COLO829 (cell line): ENCODE results near the gene CORT.
A peak's percentile ranks its signal among the peaks of the same experiment; 100 is the strongest.
"Not testable (repeated sequence)": the region's sequence is repeated elsewhere in the genome, so short reads cannot be mapped to it uniquely, and the experiment has no call there.

Experiments
- DNase-seq: peaks from one replicate; pipeline ENCODE4 v3.0.0; 2012; ENCODE audit warnings: low spot score

The CORT gene, protein sequence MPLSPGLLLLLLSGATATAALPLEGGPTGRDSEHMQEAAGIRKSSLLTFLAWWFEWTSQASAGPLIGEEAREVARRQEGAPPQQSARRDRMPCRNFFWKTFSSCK

DNA sequence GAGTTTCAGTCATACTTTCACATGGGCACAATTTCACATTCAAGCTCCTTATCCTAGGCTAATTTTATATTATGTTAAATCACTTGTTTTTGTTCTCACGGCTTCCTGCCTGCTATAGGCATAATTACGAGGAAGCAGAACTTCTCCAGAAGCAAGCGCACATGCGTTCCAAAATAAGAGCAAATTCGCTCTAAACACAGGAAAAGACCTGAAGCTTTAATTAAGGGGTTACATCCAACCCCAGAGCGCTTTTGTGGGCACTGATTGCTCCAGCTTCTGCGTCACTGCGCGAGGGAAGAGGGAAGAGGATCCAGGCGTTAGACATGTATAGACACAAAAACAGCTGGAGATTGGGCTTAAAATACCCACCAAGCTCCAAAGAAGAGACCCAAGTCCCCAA is at the start of gene CORT:
Gene CORT, plus strand, starts transcription at position 281 of the 400 bp plus-strand sequence. CDS start 193 bp downstream, outside the sequence.
- no peak for DNase-seq

DNA sequence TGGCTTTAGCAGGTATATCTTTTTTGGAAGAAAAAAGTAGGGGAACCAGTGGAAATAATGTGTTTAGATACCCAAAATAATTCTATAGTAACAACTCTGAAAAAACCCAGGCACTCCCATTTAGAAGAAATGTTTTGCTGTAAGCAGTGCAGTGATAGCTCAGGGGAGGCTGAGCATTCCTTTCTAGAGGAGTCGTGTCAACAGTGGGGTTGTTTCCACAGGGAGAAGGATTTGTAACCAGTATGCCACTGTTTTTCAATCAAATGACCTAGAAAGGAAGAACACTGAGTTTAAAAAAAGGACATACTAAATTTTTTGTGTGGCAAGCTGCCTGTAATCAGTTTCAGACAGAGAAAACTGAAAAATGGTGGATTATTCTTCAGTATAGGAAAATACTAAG is 48.5 kb upstream of the CORT start:
- no peak for DNase-seq

GRCh38 chr1:10402729-10403274 is 47.0 kb upstream of the CORT start:
- no peak for DNase-seq

GRCh38 chr1:10407201-10407600 is 42.6 kb upstream of the CORT start:
- no peak for DNase-seq

GRCh38 chr1:10415211-10415930 is 34.5 kb upstream of the CORT start:
- DNase-seq: no peak

DNA sequence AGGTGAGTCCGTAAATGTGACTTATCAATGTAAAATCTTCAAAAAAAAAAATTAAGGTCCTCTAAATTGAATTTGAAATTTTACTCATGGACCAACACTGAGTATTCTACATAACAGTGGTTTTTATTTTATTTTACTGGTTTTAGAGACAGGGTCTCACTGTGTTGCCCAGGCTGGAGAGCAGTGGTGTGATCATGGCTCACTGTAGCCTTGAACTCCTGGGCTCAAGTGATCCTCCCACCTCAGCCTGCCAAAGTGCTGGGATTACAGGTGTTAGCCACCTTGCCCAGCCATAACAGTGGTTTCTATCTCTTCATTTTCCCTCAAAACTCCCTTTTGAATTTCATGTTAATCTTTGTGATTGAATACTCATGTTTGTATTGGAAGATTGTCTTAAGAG is 33.9 kb upstream of the CORT start:
- not testable (repeated sequence) for DNase-seq

- not testable (repeated sequence) for DNase-seq
These were observed 31.1 kb upstream of the CORT start for GRCh38 chr1:10418741-10419140.

GRCh38 chr1:10419351-10419750 is 30.5 kb upstream of the CORT start:
- DNase-seq: no peak

DNA sequence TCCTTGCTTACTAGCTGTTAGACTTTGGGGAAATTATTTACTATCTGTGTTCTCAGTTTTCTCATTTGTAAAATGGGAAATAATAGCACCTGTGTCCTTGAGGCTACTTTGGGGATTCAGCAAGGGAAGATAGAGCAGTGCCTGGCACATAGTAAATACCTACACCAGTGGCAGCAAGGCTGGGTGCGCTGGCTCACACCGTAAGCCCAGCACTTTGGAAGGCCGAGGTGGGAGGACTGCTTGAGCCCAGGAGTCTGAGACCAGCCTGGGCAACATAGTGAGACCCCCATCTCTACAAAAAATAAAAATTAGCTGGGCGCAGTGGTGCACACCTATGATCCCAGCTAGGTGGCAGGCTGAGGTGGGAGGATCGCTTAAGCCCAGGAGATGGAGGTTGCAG is 28.2 kb upstream of the CORT start:
- DNase-seq: no peak

- DNase-seq: no peak
These were observed 25.8 kb upstream of the CORT start for GRCh38 chr1:10424034-10424433.

GRCh38 chr1:10424651-10425050 is 25.2 kb upstream of the CORT start:
- DNase-seq: no peak

GRCh38 chr1:10425826-10426534 is 23.9 kb upstream of the CORT start:
- DNase-seq: not testable (repeated sequence)

DNA sequence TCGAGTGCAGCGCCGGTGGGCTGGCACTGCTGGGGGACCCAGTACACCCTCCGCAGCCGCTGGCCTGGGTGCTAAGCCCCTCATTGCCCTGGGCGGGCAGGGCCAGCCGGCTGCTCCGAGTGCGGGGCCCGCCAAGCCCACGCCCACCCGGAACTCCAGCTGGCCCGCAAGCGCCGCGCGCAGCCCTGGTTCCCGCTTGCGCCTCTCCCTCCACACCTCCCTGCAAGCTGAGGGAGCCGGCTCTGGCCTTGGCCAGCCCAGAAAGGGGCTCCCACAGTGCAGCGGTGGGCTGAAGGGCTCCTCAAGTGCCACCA is 23.3 kb upstream of the CORT start:
- DNase-seq: not testable (repeated sequence)

DNA sequence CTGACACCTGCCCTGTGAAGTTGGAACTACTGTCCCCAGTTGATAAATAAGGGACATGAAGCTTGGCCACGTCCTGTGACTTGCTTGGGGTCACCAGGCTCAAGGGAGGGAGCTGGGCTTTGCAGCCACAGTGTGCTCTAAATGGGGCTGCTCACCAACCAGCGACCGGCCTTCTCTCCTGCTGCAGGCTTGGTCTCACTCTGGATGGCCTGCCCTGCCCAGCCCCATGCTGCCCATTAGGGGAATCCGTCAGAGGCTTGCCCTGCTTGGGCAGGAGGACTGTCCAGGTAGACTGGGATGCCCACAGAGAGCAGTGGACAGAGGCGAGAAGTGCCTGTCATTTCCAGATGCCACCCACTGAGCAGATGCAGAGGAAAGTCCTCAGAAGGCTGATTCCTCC is 20.8 kb upstream of the CORT start:
- DNase-seq: no peak

GRCh38 chr1:10429868-10430215 is 20.0 kb upstream of the CORT start:
- DNase-seq: peak; percentile 13

DNA sequence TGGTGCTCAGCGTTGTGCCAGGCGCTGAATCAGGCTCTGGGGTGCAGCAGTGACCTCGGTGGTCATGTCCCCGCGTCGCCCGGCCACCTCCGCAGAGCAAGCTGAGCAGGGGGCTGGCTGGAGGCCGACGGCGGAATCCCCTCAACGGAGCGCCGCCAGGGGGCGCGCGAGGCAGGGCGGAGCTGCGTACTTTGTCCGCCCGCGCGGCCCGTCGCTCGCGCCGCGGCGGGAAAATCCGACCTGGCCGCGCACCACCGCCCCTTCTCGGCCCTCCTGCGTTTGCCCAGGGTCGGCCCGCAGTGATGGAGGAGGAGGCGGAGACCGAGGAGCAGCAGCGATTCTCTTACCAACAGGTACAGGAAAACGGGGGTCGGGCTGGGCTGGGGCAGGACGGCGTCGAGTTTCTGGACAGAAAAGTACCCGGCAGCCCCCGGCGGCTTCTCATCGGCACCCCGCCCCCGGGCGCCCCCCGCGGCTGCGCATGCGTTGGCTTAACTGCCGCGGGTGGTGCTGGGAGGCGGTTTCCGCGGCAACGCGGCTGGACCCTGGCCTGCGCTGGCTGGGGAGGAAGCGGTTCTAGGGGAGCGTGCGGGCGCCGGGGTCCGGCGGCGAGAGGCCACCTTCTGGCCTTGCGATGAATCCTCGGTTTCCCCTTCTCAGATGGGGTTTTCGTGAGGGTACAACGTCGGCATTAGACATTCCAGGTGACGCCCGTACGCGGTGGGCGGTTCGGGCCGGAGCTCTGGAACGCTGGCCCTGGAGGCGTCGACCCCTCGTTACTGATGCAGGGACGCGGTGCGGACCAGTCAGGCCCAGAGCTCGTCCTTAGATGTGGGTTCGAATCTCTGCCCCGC is 19.4 kb upstream of the CORT start, which contains the start of gene CENPS:
Gene CENPS, plus strand, starts transcription at position 218 of the 854 bp plus-strand sequence. Its CDS starts 85 bp downstream, at position 303.
- DNase-seq: peak; percentile 87

GRCh38 chr1:10431070-10431730 is 18.6 kb upstream of the CORT start:
- DNase-seq: peak; percentile 2

DNA sequence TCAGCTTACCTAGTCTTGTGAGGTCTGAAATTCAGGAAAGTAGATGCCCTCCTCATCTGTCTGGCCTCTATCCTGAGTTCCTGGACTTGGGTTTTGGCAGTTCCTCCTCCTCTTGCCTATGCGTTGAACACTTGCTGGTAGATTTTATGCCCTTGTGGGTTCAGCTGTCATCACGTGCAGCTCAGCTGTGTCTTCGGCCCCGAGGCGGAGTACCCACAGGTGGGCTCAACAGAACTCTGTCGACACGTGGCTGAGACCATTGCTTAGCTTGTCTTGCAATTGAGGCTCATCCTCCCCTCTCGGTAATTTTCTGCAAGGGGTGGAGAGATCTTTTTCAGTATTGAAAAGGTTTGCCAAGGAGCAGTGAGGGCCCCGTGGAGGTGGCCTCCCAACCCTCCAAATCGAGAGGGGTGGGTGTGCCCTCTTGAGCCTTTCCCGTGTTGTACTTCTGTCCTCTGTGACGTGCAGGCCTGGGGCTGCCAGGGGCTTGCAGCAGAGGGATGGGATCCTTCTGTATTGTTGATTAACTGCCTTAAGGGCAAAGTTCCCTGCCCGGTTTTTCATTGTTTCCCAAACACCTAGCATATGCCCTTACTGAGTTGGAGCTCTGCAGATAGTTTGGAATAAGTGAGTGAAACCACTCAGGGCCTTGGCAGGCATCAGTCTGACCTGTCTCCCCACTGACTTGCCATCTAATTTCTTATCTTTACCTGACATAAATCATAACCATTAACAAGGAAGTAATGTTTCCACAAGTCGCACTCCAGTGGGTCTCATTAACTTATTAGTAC is 16.7 kb upstream of the CORT start:
- DNase-seq: no peak

- DNase-seq: no peak
These were observed 16.0 kb upstream of the CORT start for GRCh38 chr1:10433790-10434189.

GRCh38 chr1:10434590-10434989 is 15.2 kb upstream of the CORT start:
- no peak for DNase-seq

GRCh38 chr1:10437052-10437451 is 12.8 kb upstream of the CORT start:
- no peak for DNase-seq
